Heart left ventricle (tissue), 16 donors: Measurements from ENCODE around the gene HTR6. TPM values are rescaled to one million over a fixed set of nuclear protein-coding genes. Genes with fewer than 3 reads are reported as not detected.

Experiments used
- ATAC-seq, 4 donors: fragments of 200-7000 bp; cut with Tn5 transposase; one replicate each; pipeline ENCODE4 v1.9.1; 2020 to 2022; ENCODE audit warnings: moderate library complexity in 4 of 4, mild to moderate bottlenecking in 3 of 4, moderate number of reproducible peaks in 1 of 4
- DNase-seq, 5 donors: peaks; one replicate each; pipeline ENCODE4 v3.0.0-alpha.2; 2020
- H3K27ac ChIP-seq, 12 donors: fragments of 200-600 bp; sonication (generic) in 4 of 12; one replicate each; pipeline versions ENCODE4 v1.5.0 to v1.8.0; 2016 to 2022; ENCODE audit warnings: mild to moderate bottlenecking in 2 of 12
- H3K27me3 ChIP-seq, 9 donors: fragments of 200-600 bp; sonication (generic) in 2 of 9; one replicate each; pipeline versions ENCODE4 v1.5.1 to v1.8.0; 2016 to 2022; ENCODE audit warnings: mild to moderate bottlenecking in 3 of 9
- H3K36me3 ChIP-seq, 9 donors: fragments of 200-600 bp; sonication (generic) in 2 of 9; one replicate each; pipeline versions ENCODE4 v1.5.0 to v1.8.0; 2018 to 2022; ENCODE audit warnings: mild to moderate bottlenecking in 2 of 9
- H3K4me1 ChIP-seq, 12 donors: fragments of 200-600 bp; sonication (generic) in 4 of 12; one replicate each; pipeline versions ENCODE4 v1.5.0 to v1.8.0; 2016 to 2022; ENCODE audit warnings: mild to moderate bottlenecking in 3 of 12
- H3K4me3 ChIP-seq, 12 donors: fragments of 200-600 bp; sonication (generic) in 4 of 12; one replicate each; pipeline versions ENCODE4 v1.5.0 to v1.8.0; 2017 to 2022; ENCODE audit warnings: mild to moderate bottlenecking in 9 of 12, moderate library complexity in 4 of 12
- H3K9me3 ChIP-seq, 12 donors: fragments of 200-600 bp; sonication (generic) in 4 of 12; one replicate each; pipeline versions ENCODE4 v1.5.0 to v1.8.0; 2016 to 2022; ENCODE audit warnings: mild to moderate bottlenecking in 1 of 12
- POLR2A ChIP-seq, 2 donors: fragments of 450-650 bp; IDR thresholded peaks; one replicate each; pipeline ENCODE4 v1.6.1; 2017; ENCODE audit warnings: antibody characterized with exemption in 2 of 2, mild to moderate bottlenecking in 2 of 2, moderate library complexity in 2 of 2
- WGBS, 4 donors: extraction: QIAGEN DNeasy Blood & Tissue Kit in 2 of 4; methylation state at CpG; one replicate each; pipeline versions ENCODE4 v1.1.5 to v1.1.7; 2013 to 2018; 5-methylcytosine and 5-hydroxymethylcytosine counted together
- intact Hi-C, 10 donors: fragments of 100-400 bp; cut with DNase I; formaldehyde crosslinking; loops; one replicate each; pipeline versions ENCODE4 v1.11.1 to v1.14.2; 2022
- polyA plus RNA-seq, 2 donors: library from polyadenylated mRNA; stranded (reverse); fragments of 200-250 nt; gene quantifications; one replicate each; pipeline ENCODE4 v1.2.3, GENCODE V29; 2013
- total RNA-seq, 9 donors: library from RNA; depleted of rRNA in 2 of 9; stranded (reverse); fragments of >200 nt in 2 of 9; fragmentation: NEBNext Ultra II Directional in 3 of 9; extraction: Animal tissue kit (Norgen Biotek cat#: 25700) in 3 of 9; gene quantifications; one replicate each; pipeline versions ENCODE4 v1.1.0 to v1.2.4, GENCODE V29; 2016 to 2023
- TF ChIP-seq, protein P1 (sequence below), 12 donors: fragments of 200-600 bp; sonication (generic) in 4 of 12; IDR thresholded peaks; one replicate each; pipeline versions ENCODE4 v1.5.0 to v1.8.0; 2018 to 2022; ENCODE audit warnings: antibody characterized with exemption in 12 of 12, mild to moderate bottlenecking in 5 of 12
- donor health status: ischemic (EF 13 %, LVEDD 7.1; RV severe dilation, severe dysfunction).
- donor health status: healthy with polysubstance abuse.
- donor health status: DM: no; HTN: yes; CAD: no.
- donor health status: DM: no; HTN: no; CAD: no.
- donor health status: ischemic (EF 25% LVEDD 6.9; RV normal size, moderate dysfunction).
- donor health status: ischemic (EF 25% LVEDD 5.7; RV mildly dilated, moderate dysfunction).
- donor health status: healthy.
- donor health status: DM: yes; HTN: yes; CAD: no.
- donor health status: ischemic (EF 35%, LVEDD 5.7; RV mildly dilated, moderate dysfunction).
- donor health status: nonischemic (EF 11% LVEDD 7.7; RV severe dilation, severe dysfunction).
- donor health status: DM: yes; HTN: yes; CAD: no.
- donor health status: PGD.
- donor health status: ischemic (EF 29% LVEDD 5.4; RV normal size, mild dysfunction).
- donor health status: nonischemic (EF 23%, LVEDD 6.1; RV moderate dilation, normal function).

HTR6 gene
- total and polyA plus RNA-seq, 11 donors: not detected

DNA sequence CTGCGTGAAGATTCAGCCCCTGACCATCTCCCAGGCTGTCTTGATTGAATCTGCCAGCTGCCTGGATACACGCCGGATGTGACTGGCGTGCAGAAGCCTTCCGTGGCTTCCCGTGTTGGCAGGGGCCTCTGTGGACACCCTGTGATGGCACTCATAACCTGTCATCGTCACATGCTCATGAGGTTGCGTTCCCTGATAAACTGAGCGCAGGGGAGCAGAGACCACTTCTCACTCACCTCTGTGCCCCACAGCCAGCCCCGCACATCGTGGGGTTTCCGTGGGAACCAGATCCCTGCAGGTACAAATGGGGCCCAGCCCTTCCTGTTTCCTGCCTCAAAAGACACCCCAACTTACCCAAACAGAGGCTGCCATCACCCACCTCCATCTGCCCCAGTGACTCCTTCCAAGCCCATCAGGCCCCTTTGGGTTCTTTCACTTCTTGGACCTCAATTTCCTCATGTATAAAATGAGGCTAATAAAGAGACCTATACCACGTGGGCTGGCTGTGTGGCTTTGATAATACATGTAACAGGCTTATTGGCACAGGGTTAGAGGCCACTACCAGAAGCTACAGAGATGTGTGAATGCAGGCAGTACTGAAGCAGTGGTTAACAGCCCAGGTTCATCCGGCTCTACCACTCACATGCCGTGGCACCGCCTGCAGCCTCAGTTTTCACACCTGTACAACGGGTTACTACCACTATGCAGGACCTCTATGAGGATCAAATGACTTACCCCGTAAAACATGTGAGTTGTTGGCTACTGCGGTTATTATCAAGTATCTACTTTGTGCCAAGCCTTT is 23.6 kb downstream of the HTR6 start:
- TF ChIP-seq, protein P1, sequence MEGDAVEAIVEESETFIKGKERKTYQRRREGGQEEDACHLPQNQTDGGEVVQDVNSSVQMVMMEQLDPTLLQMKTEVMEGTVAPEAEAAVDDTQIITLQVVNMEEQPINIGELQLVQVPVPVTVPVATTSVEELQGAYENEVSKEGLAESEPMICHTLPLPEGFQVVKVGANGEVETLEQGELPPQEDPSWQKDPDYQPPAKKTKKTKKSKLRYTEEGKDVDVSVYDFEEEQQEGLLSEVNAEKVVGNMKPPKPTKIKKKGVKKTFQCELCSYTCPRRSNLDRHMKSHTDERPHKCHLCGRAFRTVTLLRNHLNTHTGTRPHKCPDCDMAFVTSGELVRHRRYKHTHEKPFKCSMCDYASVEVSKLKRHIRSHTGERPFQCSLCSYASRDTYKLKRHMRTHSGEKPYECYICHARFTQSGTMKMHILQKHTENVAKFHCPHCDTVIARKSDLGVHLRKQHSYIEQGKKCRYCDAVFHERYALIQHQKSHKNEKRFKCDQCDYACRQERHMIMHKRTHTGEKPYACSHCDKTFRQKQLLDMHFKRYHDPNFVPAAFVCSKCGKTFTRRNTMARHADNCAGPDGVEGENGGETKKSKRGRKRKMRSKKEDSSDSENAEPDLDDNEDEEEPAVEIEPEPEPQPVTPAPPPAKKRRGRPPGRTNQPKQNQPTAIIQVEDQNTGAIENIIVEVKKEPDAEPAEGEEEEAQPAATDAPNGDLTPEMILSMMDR (IDR thresholded peaks at IDR 0.05): no peak
- TF ChIP-seq POLR2A (IDR thresholded peaks at IDR 0.05): no peak
- WGBS, 4 donors: 74 to 88% (median 79%) methylated on average over 19 of the region's 19 CpGs
- no peak for DNase-seq
- ATAC-seq: peak in 2 of 4 donors; percentile 12 to 62
- intact Hi-C loops: no loop called here
- H3K27ac ChIP-seq: peak overlapping the region in 1 of 12 donors; percentile 30
- no peak overlapping the region for H3K4me3 ChIP-seq
- no peaks in the 10 kb centered on the region for H3K27me3 ChIP-seq
- peaks cover 0 to 4% (median 0%) of the 10 kb centered on the region in 12 donors for H3K9me3 ChIP-seq
- H3K4me1 ChIP-seq: peaks cover 0 to 12% (median 4%) of the 10 kb centered on the region in 12 donors
- H3K36me3 ChIP-seq: peaks cover 0 to 20% (median 0%) of the 10 kb centered on the region in 9 donors

DNA sequence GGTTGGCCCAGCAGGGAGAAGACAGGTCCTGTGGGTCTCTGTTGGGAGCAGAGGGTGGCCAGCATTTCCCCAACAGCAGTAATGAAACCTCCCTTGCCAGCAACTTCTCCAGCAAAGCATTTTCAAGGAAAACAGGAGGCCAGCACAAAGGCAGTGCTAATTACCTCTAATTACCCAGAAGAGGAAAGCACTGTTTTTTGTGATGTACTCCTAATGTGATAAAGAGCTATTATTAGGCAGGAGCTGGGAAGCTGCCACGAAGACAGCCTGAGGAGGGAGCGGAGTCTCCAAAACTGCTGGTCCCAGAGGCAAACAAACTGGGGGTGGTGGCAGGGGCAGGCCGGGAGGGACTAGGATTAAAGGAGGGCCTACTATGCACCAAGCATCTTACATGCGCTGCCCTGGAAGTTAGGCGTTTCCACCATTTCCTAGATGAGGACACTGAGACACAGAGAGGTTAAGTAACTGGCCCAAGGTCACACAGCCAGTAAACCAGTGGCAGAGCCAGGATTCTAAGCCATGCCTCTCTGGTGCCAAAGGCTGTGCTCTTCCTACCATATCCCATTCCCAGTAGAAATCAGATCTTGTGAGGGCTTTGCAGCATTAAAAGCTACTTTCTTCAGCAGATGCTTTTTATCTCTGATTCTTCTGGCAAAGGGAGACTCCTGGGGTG is 24.5 kb downstream of the HTR6 start:
- DNase-seq (no peak), ATAC-seq (peak in 1 of 4 donors; percentile 51)
- Histone ChIP-seq H3K36me3 (peaks cover 0 to 26% (median 3%) of the 10 kb centered on the region in 9 donors), H3K27ac (no peak overlapping the region), H3K4me1 (peaks cover 0 to 12% (median 4%) of the 10 kb centered on the region in 12 donors), H3K9me3 (peaks cover 0 to 4% (median 0%) of the 10 kb centered on the region in 12 donors), H3K4me3 (no peak overlapping the region), H3K27me3 (no peaks in the 10 kb centered on the region)
- TF ChIP-seq, protein P1 (IDR thresholded peaks at IDR 0.05): no peak
- TF ChIP-seq POLR2A (IDR thresholded peaks at IDR 0.05): no peak
- WGBS, 4 donors: 53 to 62% (median 56%) methylated on average over 5 of the region's 5 CpGs
- intact Hi-C loops: no loop called here

DNA sequence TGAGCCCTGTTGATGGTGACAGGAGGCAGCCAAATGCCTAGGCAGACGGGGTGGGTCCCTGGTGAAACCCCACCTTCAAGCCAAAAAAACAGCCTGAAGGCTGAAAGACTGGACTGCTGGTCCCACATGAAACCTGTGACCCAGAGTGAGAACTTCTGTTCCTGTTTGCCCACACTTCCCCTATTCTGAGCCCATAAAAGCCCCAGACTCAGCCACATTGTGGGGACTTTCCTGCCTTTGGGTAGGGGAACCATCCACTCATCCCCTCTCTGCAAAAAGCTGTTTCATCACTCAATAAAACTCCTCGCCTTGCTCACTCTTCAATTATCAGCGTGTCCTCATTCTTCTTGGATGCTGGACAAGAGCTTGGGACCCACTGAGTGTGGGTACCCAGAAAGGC is 25.2 kb downstream of the HTR6 start:
- intact Hi-C loops: loop anchor here in 1 of 10 donors (10.0 kb wide), 1 partner anchor 65 kb away; no protein-coding TSS in a partner anchor
- Histone ChIP-seq H3K4me3 (no peak overlapping the region), H3K4me1 (peaks cover 0 to 12% (median 4%) of the 10 kb centered on the region in 12 donors), H3K27ac (no peak overlapping the region), H3K27me3 (no peaks in the 10 kb centered on the region), H3K36me3 (peaks cover 0 to 32% (median 7%) of the 10 kb centered on the region in 9 donors), H3K9me3 (peaks cover 0 to 4% (median 0%) of the 10 kb centered on the region in 12 donors)
- ATAC-seq (no peak), DNase-seq (no peak)
- no peak for TF ChIP-seq POLR2A (IDR thresholded peaks at IDR 0.05)
- TF ChIP-seq, protein P1 (IDR thresholded peaks at IDR 0.05): no peak
- WGBS, 4 donors: 91 to 97% (median 95%) methylated on average over 3 of the region's 3 CpGs

DNA sequence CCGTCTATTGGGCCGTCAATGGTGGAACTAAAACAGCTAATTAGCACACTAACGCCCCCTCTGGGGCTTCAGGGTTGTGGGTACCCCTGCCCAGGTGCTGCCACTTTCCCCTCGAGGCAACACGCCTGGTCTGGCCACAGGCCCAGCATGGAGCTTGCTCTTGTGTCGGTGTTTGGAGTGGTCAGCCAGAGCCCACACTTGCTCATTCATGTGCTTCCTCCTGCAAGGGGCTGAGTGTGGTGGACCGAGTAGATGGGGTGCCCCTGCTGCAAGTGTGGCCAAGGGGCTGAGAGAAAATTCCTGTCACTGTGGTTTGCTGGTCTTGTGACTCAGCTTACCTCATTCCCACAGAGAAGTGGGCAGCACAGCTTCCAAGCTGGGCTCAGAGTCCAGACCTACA is 25.7 kb downstream of the HTR6 start:
- peaks cover 0 to 4% (median 0%) of the 10 kb centered on the region in 12 donors for H3K9me3 ChIP-seq
- peaks cover 0 to 37% (median 7%) of the 10 kb centered on the region in 9 donors for H3K36me3 ChIP-seq
- 81 to 95% (median 90%) methylated on average over 6 to 7 of the region's 7 CpGs for WGBS, 4 donors
- no peak overlapping the region for H3K27ac ChIP-seq
- intact Hi-C loops: loop anchor here in 1 of 10 donors (10.0 kb wide), 1 partner anchor 64 kb away; no protein-coding TSS in a partner anchor
- no peak for ATAC-seq
- no peaks in the 10 kb centered on the region for H3K27me3 ChIP-seq
- H3K4me1 ChIP-seq: peaks cover 0 to 12% (median 4%) of the 10 kb centered on the region in 12 donors
- no peak for DNase-seq
- H3K4me3 ChIP-seq: no peak overlapping the region
- no peak for TF ChIP-seq POLR2A (IDR thresholded peaks at IDR 0.05)
- TF ChIP-seq, protein P1 (IDR thresholded peaks at IDR 0.05): no peak
